Measurements from ENCODE around the gene HNRNPA3.

HNRNPA3 gene

GRCh38 chr2:177262092-177262491 is 49.5 kb downstream of the HNRNPA3 start:
- Mint-ChIP-seq H3K9me3 (peaks cover 34% of the 10 kb centered on the region), H3K4me3 (peak overlapping the region; percentile 92), H3K27me3 (ENCODE audit: low read depth, poor library complexity) (no peaks in the 10 kb centered on the region), H3K4me1 (peaks cover 52% of the 10 kb centered on the region), H3K27ac (no peak overlapping the region), H3K36me3 (ENCODE audit: low read depth) (peaks cover 40% of the 10 kb centered on the region)
- DNase-seq: no peak
- TF ChIP-seq CTCF (IDR thresholded peaks at IDR 0.05): no peak

GRCh38 chr2:177262958-177263450 is 50.4 kb downstream of the HNRNPA3 start:
- H3K4me3 Mint-ChIP-seq: peak overlapping the region; percentile 92
- peaks cover 5% of the 10 kb centered on the region for H3K27me3 Mint-ChIP-seq (ENCODE audit: low read depth, poor library complexity)
- DNase-seq: no peak
- peaks cover 31% of the 10 kb centered on the region for H3K36me3 Mint-ChIP-seq (ENCODE audit: low read depth)
- H3K4me1 Mint-ChIP-seq: peaks cover 57% of the 10 kb centered on the region
- peak overlapping the region; percentile 96 for H3K27ac Mint-ChIP-seq
- H3K9me3 Mint-ChIP-seq: peaks cover 24% of the 10 kb centered on the region
- no peak for TF ChIP-seq CTCF (IDR thresholded peaks at IDR 0.05)

GRCh38 chr2:177263451-177264208 is 51.0 kb downstream of the HNRNPA3 start:
- H3K36me3 Mint-ChIP-seq (ENCODE audit: low read depth): peaks cover 25% of the 10 kb centered on the region
- peaks cover 5% of the 10 kb centered on the region for H3K27me3 Mint-ChIP-seq (ENCODE audit: low read depth, poor library complexity)
- H3K9me3 Mint-ChIP-seq: peaks cover 18% of the 10 kb centered on the region
- DNase-seq: peak; percentile 99
- H3K4me1 Mint-ChIP-seq: peaks cover 57% of the 10 kb centered on the region
- peak overlapping the region; percentile 92 for H3K4me3 Mint-ChIP-seq
- peak; percentile 75 for TF ChIP-seq CTCF (IDR thresholded peaks at IDR 0.05)
- peak overlapping the region; percentile 96 for H3K27ac Mint-ChIP-seq

- H3K4me1 Mint-ChIP-seq: peaks cover 57% of the 10 kb centered on the region
- H3K27ac Mint-ChIP-seq: no peak overlapping the region
- DNase-seq: peak; percentile 61
- peak overlapping the region; percentile 45 for H3K4me3 Mint-ChIP-seq
- H3K27me3 Mint-ChIP-seq (ENCODE audit: low read depth, poor library complexity): peaks cover 5% of the 10 kb centered on the region
- no peak for TF ChIP-seq CTCF (IDR thresholded peaks at IDR 0.05)
- H3K36me3 Mint-ChIP-seq (ENCODE audit: low read depth): peaks cover 19% of the 10 kb centered on the region
- H3K9me3 Mint-ChIP-seq: peaks cover 12% of the 10 kb centered on the region
Measured at GRCh38 chr2:177264209-177264692, 51.7 kb downstream of the HNRNPA3 start.

GRCh38 chr2:177264693-177265587 is 52.3 kb downstream of the HNRNPA3 start, which contains the start of gene NFE2L2:
Gene NFE2L2, minus strand, starts transcription at chr2:177264727. Its CDS starts 151 bp downstream, at chr2:177264576.
- peak within 1 kb of the TSS; percentile 99 for H3K27ac Mint-ChIP-seq
- H3K36me3 Mint-ChIP-seq (ENCODE audit: low read depth): peaks cover 12% of the 10 kb centered on the region
- peaks cover 5% of the 10 kb centered on the region for H3K27me3 Mint-ChIP-seq (ENCODE audit: low read depth, poor library complexity)
- H3K4me3 Mint-ChIP-seq: peak within 1 kb of the TSS; percentile 92
- DNase-seq: peak; percentile 83
- no peak for TF ChIP-seq CTCF (IDR thresholded peaks at IDR 0.05)
- peaks cover 62% of the 10 kb centered on the region for H3K4me1 Mint-ChIP-seq
- peaks cover 7% of the 10 kb centered on the region for H3K9me3 Mint-ChIP-seq

All from nephron progenitor cell (in vitro differentiated cells).